Hepatocyte (in vitro differentiated cells): ENCODE results near the gene GXYLT2.

ENCODE experiments used
- CTCF ChIP-seq: fragments of 200-600 bp; sonication (generic); IDR thresholded peaks from 2 replicates; pipeline ENCODE4 v1.5.1; 2016; ENCODE audit warnings: antibody characterized with exemption, mild to moderate bottlenecking; ENCODE audit not compliant: poor library complexity
- EZH2 ChIP-seq: fragments of 200-600 bp; sonication (generic); IDR thresholded peaks from 2 replicates; pipeline ENCODE4 v1.6.1; 2016; ENCODE audit warnings: antibody characterized with exemption, mild to moderate bottlenecking, borderline replicate concordance
- EZH2phosphoT487 ChIP-seq: fragments of 200-600 bp; sonication (generic); IDR thresholded peaks from one replicate; pipeline ENCODE4 v1.6.1; 2018; ENCODE audit warnings: antibody characterized with exemption, mild to moderate bottlenecking, low read depth, moderate library complexity; ENCODE audit not compliant: unreplicated experiment, severe bottlenecking

DNA sequence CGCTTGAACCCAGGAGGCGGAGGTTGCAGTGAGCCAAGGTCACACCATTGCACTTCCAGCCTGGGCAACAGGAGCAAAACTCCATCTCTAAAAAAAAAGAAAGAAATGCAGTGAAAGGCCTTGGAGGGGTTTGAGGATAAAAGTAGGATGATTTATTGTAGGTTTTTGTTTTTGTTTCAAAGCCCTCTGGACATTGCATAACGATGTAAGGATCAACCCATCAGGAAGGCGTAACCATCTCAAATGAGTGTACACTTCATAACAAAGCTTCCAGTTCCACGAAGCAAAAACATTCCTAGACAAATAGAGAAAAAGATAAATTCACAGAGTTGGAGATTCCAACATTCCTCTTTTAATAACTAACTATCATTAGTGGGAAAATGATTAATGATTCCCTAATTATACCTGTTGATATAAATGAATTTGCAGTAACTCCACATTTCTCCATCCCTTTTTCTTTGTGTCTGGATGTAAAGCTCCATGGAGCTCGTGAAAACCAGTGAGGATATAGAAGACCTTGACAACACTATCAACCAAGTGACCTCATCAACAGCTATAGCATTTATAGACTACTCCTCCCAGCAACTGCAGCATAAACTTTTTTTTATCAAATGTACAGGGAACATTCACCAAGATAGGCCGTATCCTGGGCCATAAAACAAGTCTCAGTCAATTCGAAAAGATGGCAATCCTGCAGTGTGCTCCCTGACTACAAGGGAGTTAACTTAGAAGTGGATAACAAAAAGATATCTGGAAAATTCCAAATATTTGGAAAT is 60.1 kb downstream of the GXYLT2 start:
- no peak for TF ChIP-seq CTCF
- no peak for TF ChIP-seq EZH2
- TF ChIP-seq EZH2phosphoT487 = no peak
